ENCODE data around the gene GASK1B.

The GASK1B gene

GRCh38 chr4:158190718-158191117, 17.9 kb upstream of the GASK1B start:
- POLR2A ChIA-PET (ENCODE audit: low non-redundant PET) = no interaction called here
- CTCF ChIA-PET = no interaction called here
- H3K27ac ChIP-seq = no peak overlapping the region
- no peak for TF ChIP-seq CTCF (conservative IDR thresholded peaks at IDR 0.05; ENCODE audit: low read depth)
- no peak for DNase-seq (ENCODE audit: low spot score)

GRCh38 chr4:158189422-158189821, 16.6 kb upstream of the GASK1B start:
- ChIA-PET POLR2A (ENCODE audit: low non-redundant PET) (no interaction called here), CTCF (no interaction called here)
- no peak for TF ChIP-seq CTCF (conservative IDR thresholded peaks at IDR 0.05; ENCODE audit: low read depth)
- H3K27ac ChIP-seq = no peak overlapping the region
- no peak for DNase-seq (ENCODE audit: low spot score)

GRCh38 chr4:158186815-158187214, 14.0 kb upstream of the GASK1B start:
- no peak overlapping the region for H3K27ac ChIP-seq
- no peak for DNase-seq (ENCODE audit: low spot score)
- no peak for TF ChIP-seq CTCF (conservative IDR thresholded peaks at IDR 0.05; ENCODE audit: low read depth)
- CTCF ChIA-PET = no interaction called here
- POLR2A ChIA-PET (ENCODE audit: low non-redundant PET) = no interaction called here

- CTCF ChIA-PET = interaction anchor here (1.1 kb wide), 1 partner anchor 192 kb away, joined by 3 read pairs; no protein-coding TSS in a partner anchor
- H3K27ac ChIP-seq = no peak overlapping the region
- POLR2A ChIA-PET (ENCODE audit: low non-redundant PET) = no interaction called here
- no peak for DNase-seq (ENCODE audit: low spot score)
- TF ChIP-seq CTCF (conservative IDR thresholded peaks at IDR 0.05; ENCODE audit: low read depth) = no peak
Observed at GRCh38 chr4:158182736-158183135, 9.9 kb upstream of the GASK1B start.

- TF ChIP-seq CTCF (conservative IDR thresholded peaks at IDR 0.05; ENCODE audit: low read depth) = no peak
- H3K27ac ChIP-seq = no peak overlapping the region
- ChIA-PET POLR2A (ENCODE audit: low non-redundant PET) (no interaction called here), CTCF (no interaction called here)
- no peak for DNase-seq (ENCODE audit: low spot score)
Observed at GRCh38 chr4:158181906-158182305, 9.1 kb upstream of the GASK1B start.

- H3K27ac ChIP-seq = no peak overlapping the region
- TF ChIP-seq CTCF (conservative IDR thresholded peaks at IDR 0.05; ENCODE audit: low read depth) = no peak
- no peak for DNase-seq (ENCODE audit: low spot score)
- POLR2A ChIA-PET (ENCODE audit: low non-redundant PET) = no interaction called here
- CTCF ChIA-PET = no interaction called here
Observed at GRCh38 chr4:158179465-158179864, 6.6 kb upstream of the GASK1B start.

- TF ChIP-seq CTCF (conservative IDR thresholded peaks at IDR 0.05; ENCODE audit: low read depth) = no peak
- no peak for DNase-seq (ENCODE audit: low spot score)
- ChIA-PET POLR2A (ENCODE audit: low non-redundant PET) (no interaction called here), CTCF (no interaction called here)
- H3K27ac ChIP-seq = no peak overlapping the region
Observed at GRCh38 chr4:158176776-158177175, 4.0 kb upstream of the GASK1B start.
